C4-2B (cell line): Measurements from ENCODE around the gene PHF8.

Experiments
- CTCF ChIP-seq: fragments of 450-650 bp; conservative IDR thresholded peaks from 2 replicates; pipeline ENCODE4 v1.5.1; 2017; ENCODE audit warnings: mild to moderate bottlenecking
- ZFX ChIP-seq: fragments of 450-650 bp; IDR thresholded peaks from 2 replicates; pipeline ENCODE4 v1.6.1; 2017

- peak; percentile 1; the same call in 1 of the 2 replicates for TF ChIP-seq CTCF
- TF ChIP-seq ZFX, result no peak
These were observed 1.2 kb downstream of the PHF8 start for GRCh38 chrX:54043056-54043455.
